Panc1 (cell line): ENCODE data around the gene ADSL. TPM values are rescaled to one million over a fixed set of nuclear protein-coding genes. Genes with fewer than 3 reads are reported as not detected.

Experiments
- ATAC-seq: fragments of 200-7000 bp; cut with Tn5 transposase; 2 replicates; pipeline ENCODE4 v1.9.1; 2020; ENCODE audit warnings: mild to moderate bottlenecking, moderate library complexity
- BruUV-seq: library from RNA; stranded (reverse); fragments of 400-500 nt; replicated peaks from 2 replicates; lab custom pipeline; 2021; lab: Mats Ljungman, UMichigan
- CTCF ChIA-PET: fragments of 300-600 bp; sonication (Branson Sonifier 250); formaldehyde crosslinking; loops from one replicate; lab custom pipeline; 2022; ENCODE audit warnings: antibody characterized with exemption; lab: Charles Lee
- POLR2A ChIA-PET: fragments of 300-600 bp; sonication (Branson Sonifier 250); formaldehyde crosslinking; loops from one replicate; lab custom pipeline; 2022; ENCODE audit warnings: antibody characterized with exemption; lab: Charles Lee
- DNase-seq: peaks from one replicate; pipeline ENCODE4 v3.0.0-alpha.2; 2010; ENCODE audit warnings: low read depth, low spot score
- H3K27ac ChIP-seq: 2 replicates; pipeline ENCODE4 v1.5.1; 2011; ENCODE audit warnings: mild to moderate bottlenecking, low read length, inconsistent platforms
- H3K27me3 ChIP-seq: fragments of 200-500 bp; sonication (Bioruptor generic); 2 replicates; pipeline ENCODE4 v1.6.0; 2014; ENCODE audit warnings: low read length, inconsistent platforms; ENCODE audit not compliant: control insufficient read depth, insufficient read depth
- H3K36me3 ChIP-seq: fragments of 200-500 bp; sonication (Bioruptor generic); 2 replicates; pipeline ENCODE4 v1.5.1; 2014; ENCODE audit warnings: inconsistent platforms, mild to moderate bottlenecking, low read length, moderate library complexity; ENCODE audit not compliant: control insufficient read depth, insufficient read depth
- H3K4me1 ChIP-seq: 2 replicates; pipeline ENCODE4 v1.5.1; 2011; ENCODE audit warnings: inconsistent platforms, mild to moderate bottlenecking, low read length, moderate library complexity; ENCODE audit not compliant: control insufficient read depth, insufficient read depth
- H3K4me3 ChIP-seq, 2 experiments: 2 replicates each; pipeline ENCODE4 v1.5.1; 2011 to 2012; ENCODE audit warnings: low read depth in 2 of 2, low read length in 2 of 2, mild to moderate bottlenecking in 2 of 2, inconsistent platforms in 1 of 2, moderate library complexity in 1 of 2
- H3K9me3 ChIP-seq: fragments of 200-500 bp; sonication (Bioruptor generic); 2 replicates; pipeline ENCODE4 v1.5.1; 2014; ENCODE audit warnings: low read depth, mild to moderate bottlenecking, inconsistent platforms, low read length, moderate library complexity; ENCODE audit not compliant: control insufficient read depth, insufficient read depth
- CTCF ChIP-seq: fragments of 450-650 bp; IDR thresholded peaks from 2 replicates; pipeline ENCODE4 v1.5.1; 2017; ENCODE audit warnings: mild to moderate bottlenecking
- POLR2AphosphoS5 ChIP-seq: IDR thresholded peaks from 2 replicates; pipeline ENCODE4 v1.6.1; 2012; ENCODE audit warnings: mild to moderate bottlenecking, low read depth, low read length, moderate library complexity
- REST ChIP-seq, 2 experiments: IDR thresholded peaks; 2 replicates each; pipeline ENCODE4 v1.6.1; 2011 to 2012; ENCODE audit warnings: low read depth in 2 of 2, control low read depth in 1 of 2, low read length in 1 of 2, mild to moderate bottlenecking in 1 of 2, moderate library complexity in 1 of 2; ENCODE audit not compliant: insufficient read depth in 1 of 2
- SIN3A ChIP-seq: IDR thresholded peaks from 2 replicates; pipeline ENCODE4 v1.6.1; 2012; ENCODE audit warnings: low read depth, mild to moderate bottlenecking, low read length, moderate library complexity, borderline replicate concordance; ENCODE audit not compliant: insufficient read depth
- TCF7L2 ChIP-seq: IDR thresholded peaks from 2 replicates; pipeline ENCODE4 v1.6.1; 2011; ENCODE audit warnings: mild to moderate bottlenecking, low read depth, low read length, inconsistent platforms
- in situ Hi-C: cut with HindIII; loops from 2 replicates; pipeline ENCODE4 v1.10.0; 2016; ENCODE audit warnings: low sequenced_read_pairs, low pct_unique_long_range_greater_than_20kb
- intact Hi-C: fragments of 100-400 bp; cut with micrococcal nuclease; formaldehyde crosslinking; loops from one replicate; pipeline ENCODE4 v1.10.0; 2022; ENCODE audit not compliant: unreplicated experiment
- total RNA-seq: library from RNA; stranded (reverse); gene quantifications from one replicate; pipeline ENCODE4 v1.2.1, GENCODE V29; 2021; ENCODE audit not compliant: unreplicated experiment

Gene ADSL
- total RNA-seq, 1 experiment from 2014 or later, result 107 TPM

- H3K9me3 ChIP-seq, result no peaks in the 10 kb centered on the region
- ChIA-PET CTCF (no interaction called here), POLR2A (no interaction called here)
- H3K27ac ChIP-seq, result no peak overlapping the region
- TF ChIP-seq CTCF (no peak), REST (IDR thresholded peaks at IDR 0.05; ENCODE audit: insufficient read depth in 1 of 2, low read depth in 2 of 2, low read length in 1 of 2) (no peak), POLR2AphosphoS5 (no peak), SIN3A (no peak), TCF7L2 (no peak)
- in situ Hi-C loops (no loop called here), intact Hi-C loops (no loop called here)
- no peak for DNase-seq
- no peak overlapping the region for H3K4me3 ChIP-seq
- no peak for ATAC-seq
- no TSS peak for BruUV-seq
- no peaks in the 10 kb centered on the region for H3K27me3 ChIP-seq
- no peaks in the 10 kb centered on the region for H3K4me1 ChIP-seq
- peaks cover 2% of the 10 kb centered on the region; the same call in 1 of the 2 replicates for H3K36me3 ChIP-seq
Observed at GRCh38 chr22:40401981-40402406, 55.7 kb downstream of the ADSL start.

- no peak for DNase-seq
- no TSS peak for BruUV-seq
- H3K27ac ChIP-seq, result no peak overlapping the region
- no peak for ATAC-seq
- no peaks in the 10 kb centered on the region for H3K4me1 ChIP-seq
- H3K4me3 ChIP-seq, result no peak overlapping the region
- H3K27me3 ChIP-seq, result no peaks in the 10 kb centered on the region
- H3K9me3 ChIP-seq, result no peaks in the 10 kb centered on the region
- ChIA-PET CTCF (interaction anchor here (0.5 kb wide), 1 partner anchor 845 kb away, joined by 6 read pairs; no protein-coding TSS in a partner anchor), POLR2A (no interaction called here)
- intact Hi-C loops, result no loop called here
- in situ Hi-C loops, result no loop called here
- H3K36me3 ChIP-seq, result peaks cover 2% of the 10 kb centered on the region; the same call in 1 of the 2 replicates
- TF ChIP-seq REST (IDR thresholded peaks at IDR 0.05; ENCODE audit: insufficient read depth in 1 of 2, low read depth in 2 of 2, low read length in 1 of 2), result no peak
- TF ChIP-seq CTCF, result no peak
- TF ChIP-seq TCF7L2, result no peak
- TF ChIP-seq SIN3A, result no peak
- TF ChIP-seq POLR2AphosphoS5, result no peak
Observed at GRCh38 chr22:40403141-40403540, 56.8 kb downstream of the ADSL start.
